Stimulated activated memory B cell treated with anti-CD40 and anti-IgM and Interleukin-4, amounts not matched to agents 10 μg/mL and 1 μg/mL and 100 μg/mL, for 72 hours (primary cell): ENCODE measurements around the gene MAN1A1.
"Not testable (repeated sequence)": the region's sequence is repeated elsewhere in the genome, so short reads cannot be mapped to it uniquely, and the experiment has no call there.

ENCODE experiments used
- ATAC-seq: fragments of 150-1000 bp; cut with Tn5 transposase; 2 replicates; pipeline ENCODE4 v1.10.0; 2021
- H3K27ac Mint-ChIP-seq: one replicate; pipeline ENCODE4 v1.8.0; 2022; ENCODE audit warnings: mild to moderate bottlenecking, mixed read lengths
- H3K27me3 Mint-ChIP-seq: one replicate; pipeline ENCODE4 v1.8.0; 2022; ENCODE audit warnings: mixed read lengths
- H3K36me3 Mint-ChIP-seq: one replicate; pipeline ENCODE4 v1.8.0; 2022; ENCODE audit warnings: mixed read lengths
- H3K4me1 Mint-ChIP-seq: one replicate; pipeline ENCODE4 v1.8.0; 2022; ENCODE audit warnings: mixed read lengths
- H3K4me3 Mint-ChIP-seq: one replicate; pipeline ENCODE4 v1.8.0; 2022; ENCODE audit warnings: mild to moderate bottlenecking, moderate library complexity, mixed read lengths
- H3K9me3 Mint-ChIP-seq: one replicate; pipeline ENCODE4 v1.8.0; 2022; ENCODE audit warnings: mixed read lengths

The MAN1A1 gene

DNA sequence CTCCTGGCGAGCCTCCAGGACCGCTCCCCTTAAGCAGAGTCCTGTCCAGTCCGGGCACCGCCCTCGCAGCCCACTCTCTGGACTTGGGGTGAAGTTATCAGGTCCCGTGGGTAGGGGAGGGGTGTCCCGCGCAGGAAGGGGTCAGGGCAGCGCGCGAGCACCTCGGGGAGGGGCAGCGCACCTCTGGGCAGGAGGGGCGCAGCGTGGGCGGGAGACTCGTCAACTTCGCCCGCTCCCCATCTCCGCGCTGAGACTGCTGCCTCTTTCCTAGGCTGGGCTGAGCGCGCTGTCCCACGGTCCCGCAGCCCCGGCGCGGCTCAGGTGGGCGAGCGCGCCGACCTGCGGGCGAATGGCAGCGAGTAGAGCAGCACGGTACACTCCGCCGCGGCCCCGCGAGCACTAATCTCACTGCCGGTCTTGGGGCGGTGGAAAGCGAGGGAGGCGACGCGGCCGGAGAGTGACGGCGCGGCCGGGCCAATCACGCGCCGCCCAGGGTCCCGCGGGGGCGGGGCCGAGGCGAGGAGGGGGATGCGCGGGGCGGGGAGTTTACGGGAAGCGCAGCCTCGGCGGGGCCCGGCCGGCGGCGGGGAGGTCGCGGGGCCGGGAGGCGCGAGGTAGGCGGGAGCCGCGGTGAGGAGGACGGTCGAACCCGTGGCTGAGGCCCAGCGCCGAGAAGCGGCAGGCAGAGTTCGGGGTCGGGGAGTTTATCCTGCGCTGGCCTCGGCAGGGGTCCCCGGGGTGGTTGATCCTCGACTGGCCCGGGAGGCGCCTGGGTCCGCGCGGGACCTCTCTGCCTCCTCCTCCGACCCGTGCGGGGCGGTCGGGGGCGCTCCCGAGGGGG is at the start of gene MAN1A1:
Gene MAN1A1, minus strand, starts transcription at position 401 of the 841 bp plus-strand sequence. CDS start 696 bp downstream, outside the sequence.
- H3K4me1 Mint-ChIP-seq: peaks cover 52% of the 10 kb centered on the region

DNA sequence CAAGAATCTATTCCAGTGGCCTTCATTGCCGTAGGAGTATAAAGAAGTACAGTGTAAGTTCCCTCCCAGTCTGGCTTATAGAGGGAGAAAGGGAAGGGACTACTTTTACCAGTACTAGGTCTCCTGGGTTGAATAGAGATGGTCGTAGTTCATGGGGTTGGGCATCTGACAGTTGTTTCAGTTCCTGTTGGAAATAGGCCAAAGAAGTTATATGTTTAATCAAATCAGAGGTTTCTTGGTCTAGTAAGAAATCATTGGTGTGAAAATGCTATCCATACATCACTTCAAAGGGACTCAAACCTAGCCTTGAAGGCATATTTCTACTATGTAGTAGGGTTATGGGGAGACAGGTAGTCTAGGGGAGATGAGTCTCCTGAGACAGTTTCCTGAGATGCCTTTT is 45.6 kb upstream of the MAN1A1 start:
- Mint-ChIP-seq H3K36me3 (peaks cover 11% of the 10 kb centered on the region), H3K4me1 (peaks cover 14% of the 10 kb centered on the region), H3K9me3 (peaks cover 6% of the 10 kb centered on the region), H3K4me3 (no peak overlapping the region), H3K27me3 (peaks cover 11% of the 10 kb centered on the region), H3K27ac (no peak overlapping the region)
- no peak for ATAC-seq

More for the DNA sequence above, at the start of gene MAN1A1:
- peak within 1 kb of the TSS; percentile 83 for H3K27ac Mint-ChIP-seq
- H3K9me3 Mint-ChIP-seq: no peaks in the 10 kb centered on the region
- no peaks in the 10 kb centered on the region for H3K27me3 Mint-ChIP-seq
- peaks cover 5% of the 10 kb centered on the region for H3K36me3 Mint-ChIP-seq
- peak; percentile 93 for ATAC-seq
- H3K4me3 Mint-ChIP-seq: peak within 1 kb of the TSS; percentile 71

DNA sequence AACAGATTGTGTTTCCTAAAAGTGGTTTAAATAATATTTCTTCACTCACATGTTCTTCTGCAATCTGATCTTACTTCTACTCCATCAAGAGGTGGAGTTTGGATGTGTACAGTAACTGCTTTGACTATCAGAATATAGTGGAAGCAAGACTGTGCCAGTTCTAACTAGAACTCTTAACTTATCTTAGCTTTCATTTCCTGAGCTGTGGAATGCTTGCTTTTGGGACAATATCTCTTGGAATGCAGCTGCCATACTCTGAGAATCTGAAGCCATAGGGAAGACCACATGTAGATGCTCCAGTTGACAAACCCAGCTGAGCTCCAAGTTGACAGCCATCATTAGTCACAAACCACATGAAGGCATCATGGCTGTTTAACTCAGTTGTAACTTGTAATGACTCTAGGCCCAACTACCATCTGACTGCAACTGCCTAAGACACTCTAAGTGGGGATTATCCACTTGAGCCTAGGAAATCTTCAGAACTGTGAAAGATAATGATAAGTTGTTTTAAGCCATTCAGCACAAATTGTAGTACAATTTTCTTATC is 40.8 kb upstream of the MAN1A1 start:
- Mint-ChIP-seq H3K27ac (no peak overlapping the region), H3K27me3 (no peaks in the 10 kb centered on the region), H3K36me3 (peaks cover 8% of the 10 kb centered on the region), H3K9me3 (no peaks in the 10 kb centered on the region), H3K4me3 (no peak overlapping the region), H3K4me1 (peaks cover 10% of the 10 kb centered on the region)
- ATAC-seq: no peak

DNA sequence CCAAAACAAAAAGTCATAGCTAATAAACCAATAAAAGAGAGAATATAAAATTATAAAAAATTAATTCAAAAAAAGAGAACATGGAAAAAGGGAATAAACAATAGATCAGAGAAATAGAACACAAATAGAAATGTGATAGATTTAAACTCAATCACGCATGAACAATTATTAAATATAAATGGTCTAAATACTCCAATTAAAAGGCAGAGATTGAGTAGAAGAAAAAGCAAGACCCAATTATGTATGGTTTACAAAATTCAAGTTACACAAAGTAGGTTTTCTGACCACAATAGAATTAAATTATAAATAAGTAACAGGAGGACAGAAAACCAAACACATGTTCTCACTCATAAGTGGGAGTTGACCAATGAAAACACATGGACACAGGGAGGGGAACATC is 36.4 kb upstream of the MAN1A1 start:
- Mint-ChIP-seq H3K4me1 (no peaks in the 10 kb centered on the region), H3K27me3 (no peaks in the 10 kb centered on the region), H3K9me3 (peaks cover 3% of the 10 kb centered on the region), H3K4me3 (no peak overlapping the region), H3K27ac (no peak overlapping the region), H3K36me3 (peaks cover 33% of the 10 kb centered on the region)
- ATAC-seq: no peak

DNA sequence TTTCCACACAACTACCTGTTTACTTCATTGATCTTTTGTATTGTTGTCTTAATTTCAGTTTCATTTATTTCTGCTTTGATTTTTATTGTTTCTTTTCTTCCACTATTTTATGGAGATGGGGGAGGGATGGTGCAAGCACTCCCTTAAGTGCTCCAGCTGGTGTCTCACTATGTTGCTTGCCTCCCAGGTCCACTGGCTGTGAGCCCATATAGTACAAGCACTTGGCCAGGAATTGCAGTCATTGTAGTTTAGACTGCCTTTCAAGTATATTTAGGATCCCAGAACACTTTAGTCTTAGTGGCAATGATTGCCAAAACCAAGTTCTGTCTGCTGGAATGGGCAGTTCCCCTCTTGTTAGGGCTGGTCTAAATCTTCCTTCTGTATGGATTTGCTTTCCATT is 34.9 kb upstream of the MAN1A1 start:
- H3K27ac Mint-ChIP-seq: no peak overlapping the region
- no peak for ATAC-seq
- H3K4me1 Mint-ChIP-seq: no peaks in the 10 kb centered on the region
- H3K9me3 Mint-ChIP-seq: peaks cover 11% of the 10 kb centered on the region
- H3K4me3 Mint-ChIP-seq: no peak overlapping the region
- peaks cover 44% of the 10 kb centered on the region for H3K36me3 Mint-ChIP-seq
- no peaks in the 10 kb centered on the region for H3K27me3 Mint-ChIP-seq

DNA sequence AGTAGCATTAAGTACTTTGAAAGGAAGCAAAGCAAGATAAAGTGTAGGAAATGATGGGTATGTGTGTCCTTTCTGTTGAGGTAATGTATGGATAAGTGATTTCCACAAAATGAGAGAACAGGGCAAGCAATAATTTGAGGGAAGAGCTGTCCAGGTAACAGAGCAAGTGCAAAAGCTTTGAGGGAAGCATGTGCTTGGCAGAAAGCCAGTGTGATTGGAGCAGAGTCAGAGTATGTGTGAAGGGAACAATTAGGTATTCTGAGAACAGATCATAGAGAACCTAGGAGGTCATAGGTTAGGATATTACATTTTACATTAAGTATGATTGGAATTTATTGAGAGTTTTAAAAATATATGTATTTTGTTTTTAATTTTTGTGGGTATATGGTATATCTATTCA is 30.2 kb upstream of the MAN1A1 start:
- peaks cover 54% of the 10 kb centered on the region for H3K36me3 Mint-ChIP-seq
- no peak overlapping the region for H3K27ac Mint-ChIP-seq
- H3K4me1 Mint-ChIP-seq: no peaks in the 10 kb centered on the region
- ATAC-seq: no peak
- H3K4me3 Mint-ChIP-seq: no peak overlapping the region
- no peaks in the 10 kb centered on the region for H3K27me3 Mint-ChIP-seq
- H3K9me3 Mint-ChIP-seq: peaks cover 11% of the 10 kb centered on the region

DNA sequence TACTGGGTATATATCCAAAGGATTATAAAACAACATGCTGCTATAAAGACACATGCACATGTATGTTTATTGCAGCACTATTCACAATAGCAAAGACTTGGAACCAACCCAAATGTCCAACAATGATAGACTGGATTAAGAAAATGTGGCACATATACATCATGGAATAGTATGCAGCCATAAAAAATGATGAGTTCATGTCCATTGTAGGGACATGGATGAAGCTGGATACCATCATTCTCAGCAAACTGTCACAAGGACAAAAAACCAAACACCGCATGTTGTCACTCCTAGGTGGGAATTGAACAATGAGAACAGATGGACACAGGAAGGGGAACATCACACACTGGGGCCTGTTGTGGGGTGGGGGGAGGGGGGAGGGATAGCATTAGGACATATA is 27.5 kb upstream of the MAN1A1 start:
- not testable (repeated sequence) for H3K4me1 Mint-ChIP-seq, H3K27ac Mint-ChIP-seq, ATAC-seq, H3K27me3 Mint-ChIP-seq, H3K4me3 Mint-ChIP-seq
- H3K9me3 Mint-ChIP-seq: peaks cover 18% of the 10 kb centered on the region
- peaks cover 47% of the 10 kb centered on the region for H3K36me3 Mint-ChIP-seq

DNA sequence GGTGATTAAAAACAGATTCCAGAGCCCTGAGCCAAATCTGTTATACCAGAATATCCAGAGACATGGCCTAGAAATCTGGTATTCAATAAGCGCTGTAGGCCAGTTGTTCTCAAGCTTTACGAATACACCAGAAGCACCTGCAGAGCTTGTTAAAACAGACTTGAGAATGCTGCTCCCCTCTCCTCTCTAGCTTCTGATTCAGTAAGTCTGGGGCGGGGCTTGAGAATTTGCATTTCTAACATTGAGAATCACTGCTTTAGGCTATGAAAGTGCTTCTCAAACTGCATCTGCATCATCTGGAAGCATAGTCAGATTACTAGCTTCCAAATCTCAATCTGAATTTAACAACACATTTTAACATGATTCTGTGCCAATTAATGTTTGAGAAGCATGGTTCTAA is 20.5 kb upstream of the MAN1A1 start:
- no peaks in the 10 kb centered on the region for H3K4me1 Mint-ChIP-seq
- H3K27me3 Mint-ChIP-seq: no peaks in the 10 kb centered on the region
- no peak for ATAC-seq
- H3K27ac Mint-ChIP-seq: no peak overlapping the region
- no peak overlapping the region for H3K4me3 Mint-ChIP-seq
- peaks cover 32% of the 10 kb centered on the region for H3K36me3 Mint-ChIP-seq
- H3K9me3 Mint-ChIP-seq: peaks cover 14% of the 10 kb centered on the region

DNA sequence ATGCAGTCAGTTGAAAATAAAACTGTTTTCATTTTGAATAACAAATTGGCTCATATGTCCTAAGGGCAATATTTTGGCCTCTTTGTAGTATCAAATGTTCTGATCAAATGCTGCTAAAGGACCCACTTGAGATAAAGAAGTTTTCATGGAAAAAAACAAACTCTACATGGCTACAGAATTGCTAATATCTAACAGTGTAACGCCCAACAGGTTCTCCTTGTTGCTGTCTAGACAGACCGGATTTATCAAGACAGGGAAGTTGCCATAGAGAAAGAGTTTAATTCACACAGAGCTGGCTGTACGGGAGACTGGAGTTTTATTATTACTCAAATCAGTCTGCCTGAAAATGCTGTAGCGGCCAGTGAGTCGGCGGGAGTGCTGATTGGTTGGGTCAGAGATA is 19.4 kb upstream of the MAN1A1 start:
- no peak overlapping the region for H3K4me3 Mint-ChIP-seq
- H3K36me3 Mint-ChIP-seq: peaks cover 35% of the 10 kb centered on the region
- H3K9me3 Mint-ChIP-seq: peaks cover 15% of the 10 kb centered on the region
- H3K4me1 Mint-ChIP-seq: no peaks in the 10 kb centered on the region
- no peaks in the 10 kb centered on the region for H3K27me3 Mint-ChIP-seq
- H3K27ac Mint-ChIP-seq: no peak overlapping the region
- ATAC-seq: no peak

DNA sequence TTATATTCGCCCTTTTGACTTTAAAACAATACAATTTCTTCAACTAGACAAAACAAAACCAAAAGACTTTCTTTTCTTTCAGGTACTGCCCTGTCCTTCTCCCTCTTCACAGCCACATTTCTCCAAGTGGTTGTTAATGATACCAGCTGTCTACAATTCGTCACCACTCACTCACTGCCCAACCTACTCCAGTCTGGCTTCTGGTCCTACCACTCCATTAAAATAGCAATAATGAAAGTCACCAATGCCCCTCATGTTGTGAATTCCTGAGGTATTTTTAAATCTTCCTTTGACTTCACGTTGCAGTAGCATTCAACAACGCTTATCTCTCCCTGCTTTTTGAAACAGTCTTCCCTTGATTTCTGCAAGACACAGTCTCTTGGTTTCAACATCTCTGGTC is 11.6 kb upstream of the MAN1A1 start:
- Mint-ChIP-seq H3K4me3 (no peak overlapping the region), H3K4me1 (peaks cover 19% of the 10 kb centered on the region), H3K36me3 (peaks cover 39% of the 10 kb centered on the region), H3K27me3 (no peaks in the 10 kb centered on the region), H3K27ac (no peak overlapping the region), H3K9me3 (peaks cover 8% of the 10 kb centered on the region)
- no peak for ATAC-seq

DNA sequence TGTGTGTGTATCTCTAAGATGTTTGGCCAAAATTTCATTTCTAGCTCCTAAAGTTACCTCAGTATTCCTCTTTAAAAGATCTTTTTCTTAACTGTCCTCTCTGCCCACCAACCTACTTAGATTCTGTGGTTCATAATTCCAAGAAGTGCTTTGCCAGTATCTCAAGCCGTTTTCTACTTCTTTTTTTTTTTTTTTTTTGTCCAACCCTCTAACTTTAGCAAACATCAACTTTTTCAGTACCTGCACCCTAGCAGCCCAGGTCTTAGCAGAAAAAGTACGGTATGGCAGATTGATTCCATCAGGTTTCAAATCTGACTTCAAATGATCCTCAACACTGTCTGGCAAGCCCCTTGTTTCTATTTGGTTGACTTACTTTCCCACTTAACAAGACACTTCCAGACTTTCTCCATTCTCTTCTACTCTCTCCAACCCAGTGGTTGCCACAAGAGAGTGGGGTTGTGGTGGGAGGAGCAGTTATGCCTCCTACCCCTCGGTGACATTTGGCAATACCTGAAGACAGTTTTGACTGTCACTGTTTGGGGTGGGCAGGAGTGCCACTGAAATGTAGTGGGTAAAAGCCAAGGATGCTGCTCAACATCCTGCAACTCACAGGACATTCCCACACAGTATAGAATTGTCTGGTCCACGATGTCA is 10.8 kb upstream of the MAN1A1 start:
- Mint-ChIP-seq H3K4me3 (no peak overlapping the region), H3K4me1 (peaks cover 23% of the 10 kb centered on the region), H3K27ac (peak overlapping the region; percentile 60), H3K27me3 (no peaks in the 10 kb centered on the region), H3K9me3 (peaks cover 8% of the 10 kb centered on the region), H3K36me3 (peaks cover 38% of the 10 kb centered on the region)
- no peak for ATAC-seq

DNA sequence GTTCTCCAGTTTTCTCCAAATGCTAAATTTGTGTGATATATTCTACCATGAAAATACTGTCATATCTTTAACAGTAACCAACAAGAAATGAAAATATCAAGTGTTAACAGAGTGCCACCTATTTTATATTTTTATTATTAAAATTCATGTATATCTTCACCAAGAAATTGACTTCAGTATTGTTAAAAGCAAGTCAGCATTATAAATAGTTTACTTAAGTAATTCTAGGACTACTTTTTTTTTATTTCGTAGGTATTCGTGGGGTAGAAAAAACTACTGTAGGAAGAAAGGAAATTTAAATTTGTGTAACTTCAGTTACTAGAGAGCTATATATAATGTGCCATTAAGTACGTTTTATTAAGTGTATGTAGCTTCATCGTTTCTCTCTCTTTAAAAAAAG is 6.3 kb upstream of the MAN1A1 start:
- Mint-ChIP-seq H3K9me3 (no peaks in the 10 kb centered on the region), H3K27ac (peak overlapping the region; percentile 45), H3K4me3 (no peak overlapping the region), H3K27me3 (no peaks in the 10 kb centered on the region), H3K36me3 (peaks cover 6% of the 10 kb centered on the region), H3K4me1 (peaks cover 52% of the 10 kb centered on the region)
- no peak for ATAC-seq

DNA sequence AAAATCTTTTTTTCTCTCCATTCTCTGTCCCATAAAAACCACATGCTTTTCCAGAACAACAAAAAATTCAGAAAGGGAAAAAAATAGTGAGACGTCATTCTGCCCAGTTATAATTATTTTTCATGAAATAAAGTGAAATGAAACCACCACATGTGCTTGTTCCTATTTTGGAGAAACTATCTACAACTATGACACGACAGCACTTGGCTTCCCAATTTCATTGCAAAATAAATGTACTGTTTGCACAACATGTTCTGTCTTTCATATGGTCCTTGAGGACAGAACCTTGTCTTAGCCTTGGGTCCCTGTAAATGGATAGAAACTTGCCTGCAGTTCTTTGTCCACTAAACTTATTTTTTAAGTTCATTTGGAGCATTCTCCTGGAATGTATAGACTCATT is 5.6 kb upstream of the MAN1A1 start:
- Mint-ChIP-seq H3K9me3 (no peaks in the 10 kb centered on the region), H3K4me1 (peaks cover 45% of the 10 kb centered on the region), H3K27ac (peak overlapping the region; percentile 45), H3K4me3 (no peak overlapping the region), H3K27me3 (no peaks in the 10 kb centered on the region), H3K36me3 (peaks cover 6% of the 10 kb centered on the region)
- ATAC-seq: peak; percentile 38

DNA sequence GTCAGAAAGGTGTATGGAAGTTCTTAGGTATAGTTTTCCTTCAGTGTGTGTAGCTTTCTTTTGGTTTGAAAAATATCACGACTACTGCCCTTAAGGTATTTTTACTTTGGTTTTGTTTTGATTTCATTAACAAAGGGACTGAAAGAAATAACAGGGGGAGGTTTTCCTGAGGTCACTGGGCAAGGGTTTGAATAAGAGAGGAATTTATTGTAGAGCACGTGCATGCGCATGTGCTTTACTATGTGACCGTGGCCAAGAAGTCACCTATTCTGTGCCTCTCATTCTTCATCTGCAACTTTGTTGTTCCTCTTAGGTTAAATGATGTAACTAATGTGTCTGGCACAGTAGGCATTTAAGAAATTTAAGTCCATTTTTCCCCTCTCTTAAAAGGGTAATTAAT is 4.1 kb upstream of the MAN1A1 start:
- Mint-ChIP-seq H3K4me3 (no peak overlapping the region), H3K36me3 (peaks cover 6% of the 10 kb centered on the region), H3K27ac (peak overlapping the region; percentile 45), H3K9me3 (no peaks in the 10 kb centered on the region), H3K27me3 (no peaks in the 10 kb centered on the region), H3K4me1 (peaks cover 32% of the 10 kb centered on the region)
- no peak for ATAC-seq

DNA sequence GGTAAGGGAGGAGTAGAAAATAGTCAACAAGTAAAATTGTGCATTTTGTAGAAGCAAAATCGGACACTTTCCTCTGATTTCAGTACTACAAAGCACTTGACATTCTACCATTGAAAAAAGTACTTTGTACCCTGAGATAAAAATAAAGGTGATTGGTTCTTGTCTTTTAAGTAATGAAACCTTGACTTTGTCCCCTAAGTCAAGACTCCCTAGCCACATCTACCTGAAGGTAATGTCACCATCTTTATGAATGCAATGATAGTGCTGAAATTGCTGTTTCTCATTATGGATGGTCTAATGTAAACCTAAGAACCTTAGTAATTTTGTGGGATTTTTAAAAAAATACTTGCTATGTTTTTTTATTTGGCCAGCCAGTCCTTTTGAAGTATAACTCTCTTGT is 2.4 kb upstream of the MAN1A1 start:
- Mint-ChIP-seq H3K9me3 (no peaks in the 10 kb centered on the region), H3K4me1 (peaks cover 45% of the 10 kb centered on the region), H3K36me3 (peaks cover 11% of the 10 kb centered on the region), H3K27ac (no peak overlapping the region), H3K4me3 (peak overlapping the region; percentile 48), H3K27me3 (no peaks in the 10 kb centered on the region)
- no peak for ATAC-seq

DNA sequence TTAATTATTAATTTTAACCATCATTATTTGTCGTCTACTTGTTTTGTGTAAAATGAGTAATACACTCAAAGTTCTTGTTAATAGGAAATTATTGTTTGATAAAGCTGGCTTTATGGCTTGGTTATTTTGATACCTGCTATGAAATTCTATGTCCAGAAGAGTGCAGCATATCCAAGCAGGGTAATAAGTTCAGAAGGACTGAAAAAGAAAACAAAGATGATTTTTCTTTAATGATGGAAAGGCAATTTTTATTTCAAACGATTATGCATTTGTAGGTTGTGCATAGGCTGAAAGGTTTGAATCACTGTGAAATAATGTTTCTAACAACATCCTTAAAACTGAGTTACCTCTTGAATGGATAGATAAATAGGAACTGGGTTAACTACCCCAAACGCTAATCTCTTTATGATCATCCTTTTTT is 1.4 kb upstream of the MAN1A1 start:
- H3K27ac Mint-ChIP-seq: peak overlapping the region; percentile 83
- peaks cover 56% of the 10 kb centered on the region for H3K4me1 Mint-ChIP-seq
- peaks cover 11% of the 10 kb centered on the region for H3K36me3 Mint-ChIP-seq

More for the DNA sequence above, 1.4 kb upstream of the MAN1A1 start:
- no peak for ATAC-seq
- Mint-ChIP-seq H3K27me3 (no peaks in the 10 kb centered on the region), H3K9me3 (no peaks in the 10 kb centered on the region), H3K4me3 (peak overlapping the region; percentile 71)
